HG03025 (cell line): ENCODE measurements around the gene TRNAU1AP.

Experiments used
- ATAC-seq: cut with Tn5 transposase; IDR thresholded peaks from one replicate; pipeline ENCODE4 v1.9.1; 2021; ENCODE audit warnings: mild to moderate bottlenecking, moderate library complexity; ENCODE audit not compliant: unreplicated experiment, low FRiP score

Gene TRNAU1AP

DNA sequence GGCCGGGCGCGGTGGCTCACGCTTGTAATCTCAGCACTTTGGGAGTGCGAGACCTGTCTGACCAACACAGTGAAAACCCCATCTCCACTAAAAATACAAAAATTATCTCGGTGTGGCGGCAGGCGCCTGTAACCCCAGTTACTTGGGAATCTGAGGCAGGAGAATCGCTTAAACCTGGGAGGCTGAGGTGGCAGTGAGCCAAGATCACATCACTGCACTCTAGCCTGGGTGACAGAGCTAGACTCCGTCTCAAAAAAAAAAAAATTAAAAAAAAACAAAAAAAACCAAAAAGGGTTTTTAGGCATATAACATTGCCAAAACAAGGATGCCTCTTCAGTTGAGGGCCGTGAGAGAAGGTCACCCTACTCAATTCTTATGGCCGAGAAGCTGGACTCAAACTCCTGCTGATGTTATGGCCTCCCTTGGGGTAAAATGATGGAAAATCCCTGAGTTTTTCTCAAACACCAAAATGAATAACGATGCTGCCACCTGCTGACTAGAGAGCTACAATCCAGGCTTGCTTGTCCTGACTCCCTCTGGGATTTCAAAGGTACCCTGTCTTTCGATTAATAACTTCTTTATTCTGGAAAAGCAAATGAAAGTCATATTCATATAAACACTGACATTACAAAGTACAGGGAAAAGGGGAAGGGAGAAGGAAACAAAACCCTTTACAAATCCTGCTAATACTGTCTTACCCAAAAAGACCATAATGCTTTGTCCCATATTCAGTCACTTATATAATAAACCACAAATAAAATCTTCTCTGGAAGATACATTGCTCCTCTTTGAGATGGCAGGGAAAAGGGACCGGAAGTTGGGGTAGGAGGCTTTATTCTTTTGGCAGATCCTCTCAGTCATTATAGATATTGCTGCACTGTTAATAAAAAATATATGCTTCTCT lies 49.9 kb downstream of the TRNAU1AP start:
- ATAC-seq, result no peak

DNA sequence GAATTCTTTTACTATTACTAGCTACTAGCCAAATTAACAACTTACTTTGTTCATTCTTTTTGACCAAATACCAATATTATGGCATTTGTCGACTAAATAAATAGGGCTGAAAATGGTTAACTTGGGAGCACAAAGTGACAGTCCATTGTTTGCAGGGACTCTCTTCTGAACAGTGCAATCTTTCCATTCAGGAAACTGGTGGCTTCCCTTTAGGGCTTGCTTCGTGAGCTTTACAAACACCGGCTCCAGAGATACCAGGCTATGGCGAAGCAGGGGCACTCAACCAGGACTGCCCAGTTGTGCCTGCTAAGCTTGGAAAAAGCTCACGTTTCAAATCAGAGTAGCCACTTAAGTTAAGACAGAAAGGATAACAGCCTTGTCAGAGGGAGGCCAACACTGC lies 51.5 kb downstream of the TRNAU1AP start:
- no peak for ATAC-seq

DNA sequence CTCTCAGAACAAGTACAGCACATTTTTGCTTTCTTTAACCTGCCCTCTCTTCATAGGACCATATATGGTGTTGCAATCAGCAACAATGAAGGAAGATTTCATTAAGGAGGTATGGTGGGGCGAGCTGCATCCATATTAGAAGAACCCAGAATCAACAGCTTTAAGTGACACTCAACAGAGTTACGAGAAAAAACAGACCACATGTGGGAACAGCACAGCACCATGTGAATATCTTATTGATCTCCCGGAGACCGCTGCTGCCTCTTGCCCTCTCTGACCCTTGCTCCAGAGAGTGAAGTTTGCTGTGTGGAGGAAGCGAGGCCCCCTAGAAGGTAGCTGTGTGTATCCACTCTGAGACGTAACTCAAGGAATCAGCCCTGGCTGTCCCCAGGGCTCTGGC lies 52.1 kb downstream of the TRNAU1AP start:
- ATAC-seq, result no peak

DNA sequence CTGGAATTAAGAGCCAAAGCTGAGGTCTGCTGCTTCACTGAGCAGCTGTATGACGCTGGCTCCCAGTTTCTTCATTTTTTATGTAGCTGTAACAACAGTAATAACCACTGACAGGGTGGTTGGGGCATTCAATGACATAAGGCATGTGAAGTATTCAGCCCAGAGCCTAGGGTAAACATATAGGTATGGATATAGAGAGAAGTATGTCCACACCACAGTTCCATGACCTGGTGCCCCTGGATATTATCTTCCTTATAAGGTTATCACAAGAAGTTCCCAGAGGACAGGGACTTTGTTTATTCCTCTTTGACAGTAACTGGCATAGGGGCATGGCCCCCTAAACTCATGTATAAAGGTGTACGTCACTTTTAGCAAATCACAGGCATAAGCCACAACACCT lies 53.9 kb downstream of the TRNAU1AP start:
- no peak for ATAC-seq

DNA sequence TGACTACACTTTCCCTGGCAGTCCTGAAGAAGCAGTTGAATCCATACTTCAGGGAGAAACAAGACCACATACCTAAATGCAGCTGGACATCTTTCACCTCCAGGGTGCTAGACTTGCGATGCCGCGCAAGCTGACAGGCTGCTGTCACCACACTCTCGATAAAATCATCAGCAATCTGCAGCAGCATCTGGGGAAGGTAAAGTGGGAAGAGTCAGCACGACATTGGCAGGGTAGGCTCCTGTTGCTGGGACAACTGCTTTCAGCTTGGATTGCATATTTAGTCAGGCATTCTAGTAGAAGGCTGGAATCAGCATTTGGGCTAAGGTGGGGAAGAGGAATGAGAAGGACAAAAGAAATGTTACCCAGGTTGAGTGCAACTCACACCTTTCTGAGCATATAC lies 60.3 kb downstream of the TRNAU1AP start:
- ATAC-seq, result no peak
